ENCODE results near the gene CNTNAP2.
"Not testable (repeated sequence)": the region's sequence is repeated elsewhere in the genome, so short reads cannot be mapped to it uniquely, and the experiment has no call there.

CNTNAP2 gene

DNA sequence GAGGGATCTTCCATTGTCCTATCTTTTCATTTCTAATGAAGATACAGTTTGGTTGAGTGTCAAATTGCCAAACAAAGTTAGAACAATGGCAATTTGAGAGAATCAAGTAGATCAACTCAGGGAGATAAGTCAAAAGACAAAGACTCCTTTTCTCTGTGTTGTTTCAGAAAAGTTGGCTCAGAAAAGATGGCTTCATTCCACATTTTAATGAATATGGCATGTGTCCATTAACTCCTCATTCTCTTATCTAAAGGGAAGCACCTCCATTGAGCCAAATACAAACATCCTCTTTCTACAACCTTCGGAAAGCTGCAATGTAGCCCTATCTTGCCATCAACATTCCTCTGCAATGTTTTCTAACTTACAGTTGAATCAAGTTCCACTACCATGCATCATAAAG, 1535.0 kb downstream of the CNTNAP2 start:
- no peak for DNase-seq (ENCODE audit: low read depth)

DNA sequence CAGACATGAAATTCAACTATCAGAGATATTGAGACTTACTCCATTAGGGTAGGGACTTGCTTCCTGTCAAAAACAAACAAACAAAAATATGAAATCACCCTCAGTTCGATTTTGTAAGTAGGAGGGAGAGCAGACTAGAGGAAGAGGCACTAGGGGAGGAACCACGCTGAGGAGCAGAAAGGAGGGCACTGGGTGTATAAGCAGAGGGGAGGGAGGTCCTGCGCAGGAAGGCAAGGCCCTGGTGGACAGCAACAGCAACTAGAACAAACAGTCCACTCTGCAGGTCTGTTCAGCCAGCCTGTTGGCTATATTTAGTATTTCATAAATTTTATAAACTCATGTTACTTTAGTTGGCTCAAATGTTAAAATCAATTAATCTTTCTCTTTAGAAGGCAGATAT, 1536.9 kb downstream of the CNTNAP2 start:
- DNase-seq (ENCODE audit: low read depth): no peak

GRCh38 chr7:147658392-147658967, 1541.9 kb downstream of the CNTNAP2 start:
- DNase-seq (ENCODE audit: low read depth): no peak

- DNase-seq (ENCODE audit: low read depth): no peak
Observed at GRCh38 chr7:147659036-147659995, 1542.7 kb downstream of the CNTNAP2 start.

GRCh38 chr7:147664541-147664940, 1547.9 kb downstream of the CNTNAP2 start:
- no peak for DNase-seq (ENCODE audit: low read depth)

GRCh38 chr7:147670759-147671158, 1554.2 kb downstream of the CNTNAP2 start:
- DNase-seq (ENCODE audit: low read depth): no peak

DNA sequence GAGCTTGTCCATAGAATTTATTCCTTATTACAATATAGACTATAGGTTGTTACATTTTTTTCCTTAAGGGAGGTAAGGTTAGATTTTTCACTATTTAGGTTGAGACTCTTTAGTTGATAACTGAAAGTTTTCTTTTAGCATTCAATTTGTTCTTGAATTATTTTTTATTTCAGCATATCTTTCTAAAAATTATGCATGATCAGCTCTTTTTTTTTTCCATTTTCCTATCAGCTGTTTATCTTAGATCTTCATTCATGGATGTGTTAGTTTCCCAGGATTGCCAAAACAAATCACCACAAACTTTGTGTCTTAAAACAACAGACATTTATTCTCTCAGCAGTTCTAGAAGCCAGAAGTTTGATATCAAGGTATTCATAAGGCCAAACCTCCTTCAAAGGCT, 1558.1 kb downstream of the CNTNAP2 start:
- no peak for DNase-seq (ENCODE audit: low read depth)

DNA sequence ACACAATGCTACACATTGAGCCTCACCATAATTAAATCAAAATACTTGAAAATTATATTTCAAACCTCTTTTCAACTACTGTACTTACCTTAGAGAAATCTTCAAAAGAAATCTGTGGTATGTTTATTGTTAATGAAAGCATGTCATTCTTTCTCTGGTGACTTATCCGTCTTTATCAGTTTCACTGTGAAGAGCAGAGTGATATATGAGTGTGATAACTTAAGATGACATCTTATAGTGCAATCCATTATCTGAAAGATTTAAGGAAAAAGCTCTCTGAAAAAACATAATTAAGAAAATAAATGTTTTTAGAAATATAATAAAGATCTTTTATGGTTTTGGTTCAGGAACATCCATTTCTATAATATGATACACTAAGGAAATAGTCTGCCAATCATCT, 1562.3 kb downstream of the CNTNAP2 start:
- no peak for DNase-seq (ENCODE audit: low read depth)

DNA sequence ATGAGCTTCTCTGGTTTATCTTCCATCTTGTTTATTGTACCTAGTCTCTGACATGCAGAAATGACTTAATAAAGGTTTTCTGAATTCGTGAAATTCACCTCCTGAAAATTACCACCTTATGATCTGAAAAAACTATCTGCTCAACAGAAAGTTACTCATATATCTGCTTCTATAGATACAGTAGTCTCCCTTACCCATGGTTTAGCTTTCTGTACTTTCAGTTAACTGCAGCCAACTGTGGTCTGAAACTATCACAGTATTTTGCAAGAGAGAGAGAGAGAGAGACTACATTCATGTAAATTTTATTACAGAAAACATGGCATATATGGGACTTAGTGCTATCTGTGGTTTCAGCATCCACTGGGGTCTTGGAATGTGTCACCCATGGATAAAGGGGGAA, 1564.9 kb downstream of the CNTNAP2 start:
- DNase-seq (ENCODE audit: low read depth): no peak

DNA sequence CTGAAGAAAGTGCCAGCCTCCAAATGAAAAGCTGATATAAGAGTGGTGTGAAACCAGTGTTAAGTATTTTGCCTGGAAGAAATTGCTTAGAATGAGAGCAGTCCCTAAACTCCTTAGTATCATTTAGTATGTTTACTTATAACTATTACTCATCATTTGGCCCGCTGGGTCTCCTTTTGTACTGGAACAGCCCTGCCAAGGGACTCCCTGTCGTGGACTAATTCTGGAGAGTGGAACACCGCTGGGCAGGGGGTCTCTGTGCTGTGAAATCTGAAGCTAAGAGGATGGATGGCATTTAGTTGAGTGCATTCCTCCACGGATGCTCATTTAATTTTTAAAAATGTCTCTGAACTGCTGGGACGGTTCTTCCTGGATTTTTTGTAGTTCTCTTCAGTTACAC, 1584.1 kb downstream of the CNTNAP2 start:
- no peak for DNase-seq (ENCODE audit: low read depth)

DNA sequence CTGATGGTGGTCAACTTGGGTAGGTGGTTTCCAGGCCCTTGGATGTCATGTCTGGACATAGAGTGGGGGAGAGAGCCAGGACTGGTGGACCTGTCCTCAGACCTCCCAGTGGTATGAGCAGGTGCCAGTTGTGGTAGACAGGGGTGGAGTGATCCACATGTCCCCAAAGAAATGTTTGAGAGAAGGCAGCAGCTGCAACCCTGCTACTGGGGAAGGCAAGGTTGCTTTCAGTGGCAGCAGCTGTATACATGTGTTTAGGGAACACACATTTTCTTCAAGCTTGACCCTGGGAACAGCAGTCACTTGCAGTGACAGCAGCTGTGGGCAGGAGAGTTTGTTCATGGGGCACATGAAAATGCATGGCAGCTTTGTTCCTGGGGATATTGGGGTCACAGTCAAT, 1591.3 kb downstream of the CNTNAP2 start:
- DNase-seq (ENCODE audit: low read depth): no peak

DNA sequence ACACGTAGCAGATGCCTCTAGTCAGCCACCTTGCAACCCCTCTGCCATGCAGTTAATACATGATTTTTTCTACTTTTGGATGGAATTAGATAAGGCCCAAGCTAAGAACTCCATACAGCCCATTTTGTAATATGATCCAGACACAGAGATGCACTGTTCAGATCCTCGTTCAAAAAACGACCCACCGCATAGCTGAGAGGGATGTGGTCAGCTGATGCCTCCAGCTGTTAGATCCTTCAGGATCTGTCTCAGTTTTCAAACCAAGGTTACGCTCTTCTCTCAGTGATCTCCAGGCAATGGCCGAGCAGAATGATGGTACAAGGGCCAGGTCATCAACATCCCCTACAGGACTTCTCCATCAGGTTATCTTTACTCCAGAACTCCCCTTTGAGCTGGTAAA, 1592.3 kb downstream of the CNTNAP2 start:
- no peak for DNase-seq (ENCODE audit: low read depth)

GRCh38 chr7:147711447-147711846, 1594.8 kb downstream of the CNTNAP2 start:
- DNase-seq (ENCODE audit: low read depth): no peak

- no peak for DNase-seq (ENCODE audit: low read depth)
Observed at GRCh38 chr7:147721962-147722830, 1605.6 kb downstream of the CNTNAP2 start.

DNA sequence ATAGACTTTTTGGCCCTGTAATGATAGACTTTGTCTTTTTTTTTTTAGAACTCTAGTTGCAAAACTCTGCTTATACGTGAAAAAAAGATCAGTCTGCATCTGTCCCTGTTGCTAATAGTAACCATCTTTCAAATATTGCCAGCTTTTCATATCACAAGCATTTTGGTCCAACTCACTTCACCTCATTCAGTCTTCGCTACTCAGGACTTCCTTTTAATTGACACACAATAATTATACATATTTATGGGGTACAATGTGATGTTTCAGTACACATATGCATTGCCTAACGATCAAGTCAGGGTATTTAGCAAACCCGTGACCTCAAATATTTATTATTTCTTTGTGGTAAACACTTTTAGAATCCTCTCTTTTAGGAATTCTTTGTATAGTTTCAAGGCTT, 1606.9 kb downstream of the CNTNAP2 start:
- no peak for DNase-seq (ENCODE audit: low read depth)

DNA sequence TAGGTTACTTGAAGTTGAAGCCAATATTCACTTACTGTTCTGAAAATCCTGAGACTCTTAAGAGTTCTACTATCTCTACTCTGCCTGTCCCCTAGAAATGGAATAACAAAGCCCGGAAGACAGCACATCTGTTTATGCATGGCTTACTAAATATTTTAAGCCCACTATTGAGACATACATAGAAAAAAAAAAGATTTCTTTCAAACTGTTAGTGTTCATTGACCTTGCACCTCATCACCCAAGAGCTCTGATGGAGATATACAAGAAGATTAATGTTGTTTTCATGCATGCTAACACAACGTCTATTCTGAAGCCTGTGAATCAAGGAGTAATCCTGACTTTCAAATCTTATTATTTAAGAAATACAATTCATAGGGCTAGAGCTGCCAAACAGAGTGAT, 1614.7 kb downstream of the CNTNAP2 start:
- no peak for DNase-seq (ENCODE audit: low read depth)

- DNase-seq (ENCODE audit: low read depth): not testable (repeated sequence)
Observed at GRCh38 chr7:147737559-147738214, 1621.1 kb downstream of the CNTNAP2 start.

DNA sequence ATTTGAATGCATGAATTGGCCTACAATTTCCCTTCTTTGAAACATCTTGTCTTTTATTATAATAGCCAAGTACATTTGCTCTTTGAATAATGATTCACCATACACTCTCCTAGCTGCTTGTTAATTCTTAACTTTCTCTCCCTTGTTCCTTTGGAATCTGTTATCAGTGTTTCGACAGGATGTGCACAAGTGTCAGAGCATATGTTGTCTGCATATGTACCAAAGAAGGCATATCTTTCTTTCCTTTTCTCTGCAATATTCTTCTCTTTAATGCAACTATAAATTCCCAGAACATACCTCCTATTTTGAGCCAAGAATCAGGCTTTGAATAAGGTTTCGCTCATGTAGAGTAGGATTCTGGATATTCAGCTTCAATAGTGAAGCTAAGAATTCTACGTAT, 1625.7 kb downstream of the CNTNAP2 start:
- DNase-seq (ENCODE audit: low read depth): no peak

GRCh38 chr7:147756300-147756699, 1639.7 kb downstream of the CNTNAP2 start:
- no peak for DNase-seq (ENCODE audit: low read depth)

- no peak for DNase-seq (ENCODE audit: low read depth)
Observed at GRCh38 chr7:147759327-147759943, 1642.8 kb downstream of the CNTNAP2 start.

DNA sequence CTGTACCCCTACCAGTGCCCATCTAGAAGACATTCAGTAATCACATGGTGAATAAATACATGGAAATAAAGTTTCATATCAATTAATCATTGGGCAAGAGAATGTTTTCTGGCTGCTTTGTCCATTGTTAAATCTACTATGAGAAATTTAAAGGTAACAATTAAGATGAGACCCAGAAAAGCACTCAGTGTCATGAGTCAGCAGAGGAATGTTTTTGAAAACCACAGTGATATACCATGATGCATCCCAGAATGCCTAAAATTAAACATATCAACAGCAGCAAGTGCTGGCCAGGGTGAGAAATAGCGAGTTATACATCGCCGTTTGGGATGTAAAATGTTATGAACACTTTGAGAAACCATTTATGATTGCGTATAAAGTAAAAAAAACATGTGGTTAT, 1648.7 kb downstream of the CNTNAP2 start:
- no peak for DNase-seq (ENCODE audit: low read depth)

DNA sequence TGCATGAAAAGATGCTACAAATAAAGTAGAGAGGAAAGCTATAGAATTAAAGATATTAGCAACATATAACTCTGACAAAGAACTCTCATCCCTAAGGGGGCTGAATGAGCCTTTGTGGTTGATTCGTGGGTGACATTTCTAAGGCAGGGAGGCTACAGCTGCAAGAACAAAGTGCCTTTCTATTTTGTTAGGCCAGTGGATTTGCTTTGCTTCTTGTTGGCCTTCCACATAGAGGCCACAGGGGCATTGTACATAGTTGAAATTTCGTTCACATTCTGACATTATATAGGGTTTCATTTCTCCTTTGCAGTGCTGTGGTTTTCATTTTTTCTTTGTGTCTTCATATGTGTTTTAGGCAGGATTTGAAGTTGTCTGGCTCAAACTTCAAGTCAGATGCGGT, 1654.7 kb downstream of the CNTNAP2 start:
- no peak for DNase-seq (ENCODE audit: low read depth)
